ENCODE measurements around the gene RERE.

GRCh38 chr1:8776104-8776503, 41.3 kb downstream of the RERE start:
- no peak for TF ChIP-seq CTCF (IDR thresholded peaks at IDR 0.05; ENCODE audit: borderline replicate concordance, extremely low read depth, low read length, poor library complexity, severe bottlenecking)
- TF ChIP-seq EZH2 (IDR thresholded peaks at IDR 0.05; ENCODE audit: borderline replicate concordance, low read depth, low read length, severe bottlenecking), result no peak
